ENCODE results near the gene KRTAP1-4.

GRCh38 chr17:41042953-41043352, 13.0 kb upstream of the KRTAP1-4 start:
- TF ChIP-seq YY1 (IDR thresholded peaks at IDR 0.05; ENCODE audit: insufficient read depth, insufficient read length) (no peak), ZNF274 (IDR thresholded peaks at IDR 0.05; ENCODE audit: low read depth, low read length) (no peak), SUZ12 (IDR thresholded peaks at IDR 0.05; ENCODE audit: extremely low read depth, insufficient read depth, insufficient read length) (no peak)
